GM21423 (cell line): ENCODE results near the gene NOD1.

Source experiments
- ATAC-seq: cut with Tn5 transposase; IDR thresholded peaks from one replicate; pipeline ENCODE4 v1.9.1; 2021; ENCODE audit warnings: mild to moderate bottlenecking, moderate library complexity; ENCODE audit not compliant: unreplicated experiment

The NOD1 gene

DNA sequence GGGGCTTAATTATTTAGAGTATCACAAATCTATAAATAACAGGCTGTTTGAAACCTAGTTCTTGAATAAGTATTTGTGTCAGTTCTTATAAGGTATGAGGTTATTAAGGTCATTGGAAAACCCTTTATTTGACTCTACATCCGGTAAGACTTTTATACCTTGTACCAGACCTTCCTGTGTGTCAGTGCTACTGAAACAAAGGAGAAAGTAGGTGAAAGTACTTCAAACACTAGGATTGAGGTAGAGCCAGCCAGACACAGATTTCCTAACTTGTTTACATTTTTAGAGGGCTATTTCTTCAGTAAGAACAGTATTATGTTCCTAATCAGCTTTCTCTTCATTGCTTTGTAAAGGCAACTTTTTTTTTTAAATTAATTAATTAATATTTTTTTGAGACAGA is 100.3 kb downstream of the NOD1 start:
- no peak for ATAC-seq
